A673 (cell line): Measurements from ENCODE around the gene NPTX2. TPM values are rescaled to one million over a fixed set of nuclear protein-coding genes. Genes with fewer than 3 reads are reported as not detected.

Source experiments
- BruUV-seq: library from RNA; stranded (reverse); fragments of 400-500 nt; replicated peaks from 2 replicates; lab custom pipeline; 2021; lab: Mats Ljungman, UMichigan
- CTCF ChIA-PET: fragments of 300-600 bp; sonication (Branson Sonifier 250); formaldehyde crosslinking; loops from one replicate; lab custom pipeline; 2022; ENCODE audit warnings: antibody characterized with exemption; lab: Charles Lee
- POLR2A ChIA-PET: fragments of 300-600 bp; sonication (Branson Sonifier 250); formaldehyde crosslinking; loops from one replicate; lab custom pipeline; 2022; ENCODE audit warnings: antibody characterized with exemption; ENCODE audit not compliant: low non-redundant PET; lab: Charles Lee
- DNase-seq: peaks from one replicate; pipeline ENCODE4 v3.0.0-alpha.2; 2015; ENCODE audit warnings: low spot score
- H3K27ac ChIP-seq: fragments of 200-600 bp; sonication (generic); 2 replicates; pipeline ENCODE4 v1.5.1; 2016; ENCODE audit warnings: mixed run types, low read depth, mild to moderate bottlenecking, mixed read lengths, antibody characterized with exemption, low read length; ENCODE audit not compliant: poor library complexity, severe bottlenecking
- H3K27me3 ChIP-seq: fragments of 200-600 bp; sonication (generic); replicated peaks from 2 replicates; pipeline ENCODE4 v1.6.1; 2017; ENCODE audit warnings: mixed run types, low read depth, mild to moderate bottlenecking, mixed read lengths, antibody characterized with exemption, low read length; ENCODE audit not compliant: insufficient read depth, poor library complexity
- H3K36me3 ChIP-seq: fragments of 200-600 bp; sonication (generic); 2 replicates; pipeline ENCODE4 v1.6.1; 2016; ENCODE audit warnings: mixed run types, mild to moderate bottlenecking, mixed read lengths, antibody characterized with exemption, low read length; ENCODE audit not compliant: insufficient read depth, poor library complexity, severe bottlenecking
- H3K4me1 ChIP-seq: fragments of 200-600 bp; sonication (generic); 2 replicates; pipeline ENCODE4 v1.6.1; 2017; ENCODE audit warnings: mixed run types, mild to moderate bottlenecking, mixed read lengths, antibody characterized with exemption, low read length; ENCODE audit not compliant: insufficient read depth, poor library complexity, severe bottlenecking
- H3K4me3 ChIP-seq: fragments of 200-600 bp; sonication (generic); 2 replicates; pipeline ENCODE4 v1.5.1; 2016; ENCODE audit warnings: low read depth, mixed run types, mild to moderate bottlenecking, mixed read lengths, low read length; ENCODE audit not compliant: poor library complexity, severe bottlenecking
- H3K9me3 ChIP-seq: fragments of 200-600 bp; sonication (generic); 2 replicates; pipeline ENCODE4 v1.6.1; 2016; ENCODE audit warnings: mixed run types, low read depth, mild to moderate bottlenecking, mixed read lengths, antibody characterized with exemption, low read length; ENCODE audit not compliant: poor library complexity, severe bottlenecking
- EZH2 ChIP-seq: fragments of 200-600 bp; sonication (generic); IDR thresholded peaks from 2 replicates; pipeline ENCODE4 v1.6.1; 2017; ENCODE audit warnings: borderline replicate concordance, low read depth, mild to moderate bottlenecking, mixed read lengths, antibody characterized with exemption, low read length; ENCODE audit not compliant: poor library complexity, severe bottlenecking
- intact Hi-C: fragments of 100-400 bp; cut with micrococcal nuclease; formaldehyde crosslinking; loops from one replicate; pipeline ENCODE4 v1.10.0; 2022; ENCODE audit not compliant: unreplicated experiment
- total RNA-seq: library from RNA; stranded (reverse); gene quantifications from 2 replicates; pipeline ENCODE4 v1.2.3, GENCODE V29; 2021
- TF ChIP-seq, protein P1 (sequence below): fragments of 300-800, 200-600 bp; sonication (generic); conservative IDR thresholded peaks from 2 replicates; pipeline ENCODE4 v1.5.1; 2017; ENCODE audit warnings: low read depth, mild to moderate bottlenecking, antibody characterized with exemption, low read length, moderate library complexity, mixed read lengths

The NPTX2 gene
- total RNA-seq, 1 experiment from 2014 or later, result 2.2 TPM

- BruUV-seq, result no TSS peak
- peaks cover 26% of the 10 kb centered on the region for H3K27me3 ChIP-seq
- no peak for TF ChIP-seq EZH2
- TF ChIP-seq, protein P1, sequence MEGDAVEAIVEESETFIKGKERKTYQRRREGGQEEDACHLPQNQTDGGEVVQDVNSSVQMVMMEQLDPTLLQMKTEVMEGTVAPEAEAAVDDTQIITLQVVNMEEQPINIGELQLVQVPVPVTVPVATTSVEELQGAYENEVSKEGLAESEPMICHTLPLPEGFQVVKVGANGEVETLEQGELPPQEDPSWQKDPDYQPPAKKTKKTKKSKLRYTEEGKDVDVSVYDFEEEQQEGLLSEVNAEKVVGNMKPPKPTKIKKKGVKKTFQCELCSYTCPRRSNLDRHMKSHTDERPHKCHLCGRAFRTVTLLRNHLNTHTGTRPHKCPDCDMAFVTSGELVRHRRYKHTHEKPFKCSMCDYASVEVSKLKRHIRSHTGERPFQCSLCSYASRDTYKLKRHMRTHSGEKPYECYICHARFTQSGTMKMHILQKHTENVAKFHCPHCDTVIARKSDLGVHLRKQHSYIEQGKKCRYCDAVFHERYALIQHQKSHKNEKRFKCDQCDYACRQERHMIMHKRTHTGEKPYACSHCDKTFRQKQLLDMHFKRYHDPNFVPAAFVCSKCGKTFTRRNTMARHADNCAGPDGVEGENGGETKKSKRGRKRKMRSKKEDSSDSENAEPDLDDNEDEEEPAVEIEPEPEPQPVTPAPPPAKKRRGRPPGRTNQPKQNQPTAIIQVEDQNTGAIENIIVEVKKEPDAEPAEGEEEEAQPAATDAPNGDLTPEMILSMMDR, result no peak
- H3K4me3 ChIP-seq, result no peak overlapping the region
- H3K9me3 ChIP-seq, result no peaks in the 10 kb centered on the region
- no peak overlapping the region for H3K27ac ChIP-seq
- no peak for DNase-seq
- H3K36me3 ChIP-seq, result no peaks in the 10 kb centered on the region
- intact Hi-C loops, result no loop called here
- H3K4me1 ChIP-seq, result no peaks in the 10 kb centered on the region
- ChIA-PET POLR2A (no interaction called here), CTCF (no interaction called here)
These were observed 13.7 kb upstream of the NPTX2 start for GRCh38 chr7:98603399-98603788.

DNA sequence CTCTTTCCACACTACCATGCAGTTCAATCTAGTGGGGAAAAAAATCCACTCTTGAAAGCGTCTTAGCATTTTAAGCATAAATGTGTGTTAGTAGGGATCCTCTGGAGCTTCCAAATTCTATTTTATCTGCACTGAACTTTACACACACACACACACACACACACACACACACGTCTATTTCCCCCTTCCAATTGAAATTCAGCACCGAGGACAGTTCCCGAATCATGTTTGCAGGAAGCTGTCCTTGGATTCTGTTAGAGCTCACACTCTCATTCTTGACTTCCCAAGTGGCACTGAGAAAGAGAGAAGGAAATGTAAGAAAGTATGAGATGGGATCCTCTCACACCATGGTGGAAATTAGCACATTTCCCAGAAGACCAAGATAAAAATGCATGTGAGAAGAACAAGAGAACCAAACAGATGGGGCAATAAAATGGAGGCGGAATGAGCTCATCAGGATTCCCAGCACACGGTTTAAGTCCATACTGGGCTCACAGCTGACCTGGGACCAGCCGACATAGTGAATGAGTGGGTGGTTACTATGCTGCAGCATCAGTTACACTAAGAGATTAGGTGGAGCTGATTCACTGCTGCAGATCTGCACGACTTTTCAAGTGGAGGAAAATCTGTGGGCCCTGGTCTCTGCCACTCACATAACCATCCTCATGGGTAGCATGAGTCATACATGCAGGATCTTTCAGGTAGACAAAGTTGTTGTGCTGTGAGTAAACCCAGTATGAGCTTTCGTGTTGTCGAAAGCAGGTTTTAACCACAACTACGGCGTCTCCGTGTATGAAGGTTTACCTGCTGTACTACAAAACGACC, 3.3 kb upstream of the NPTX2 start:
- H3K4me3 ChIP-seq, result no peak overlapping the region
- H3K36me3 ChIP-seq, result no peaks in the 10 kb centered on the region
- no peaks in the 10 kb centered on the region for H3K4me1 ChIP-seq
- CTCF ChIA-PET, result no interaction called here
- BruUV-seq, result no TSS peak
- intact Hi-C loops, result no loop called here
- no peaks in the 10 kb centered on the region for H3K9me3 ChIP-seq
- TF ChIP-seq EZH2, result no peak
- peaks cover 67% of the 10 kb centered on the region for H3K27me3 ChIP-seq
- peak; percentile 49 for DNase-seq
- H3K27ac ChIP-seq, result no peak overlapping the region
- POLR2A ChIA-PET, result interaction anchor here (0.6 to 0.7 kb wide), 2 partner anchors 155 to 530 kb away, joined by 3 to 4 read pairs; no protein-coding TSS in a partner anchor

GRCh38 chr7:98616381-98617050, 569 bp upstream of the NPTX2 start:
- BruUV-seq, result no TSS peak
- Histone ChIP-seq H3K9me3 (no peaks in the 10 kb centered on the region), H3K36me3 (no peaks in the 10 kb centered on the region), H3K27me3 (peaks cover 74% of the 10 kb centered on the region), H3K4me3 (no peak overlapping the region), H3K4me1 (no peaks in the 10 kb centered on the region), H3K27ac (no peak overlapping the region)
- intact Hi-C loops, result no loop called here
- DNase-seq, result no peak
- ChIA-PET POLR2A (no interaction called here), CTCF (no interaction called here)
- TF ChIP-seq, protein P1, result no peak
- TF ChIP-seq EZH2, result no peak
